HG03280 (cell line): Measurements from ENCODE around the gene LANCL2.

Experiments used
- ATAC-seq: cut with Tn5 transposase; IDR thresholded peaks from one replicate; pipeline ENCODE4 v1.9.1; 2021; ENCODE audit warnings: mild to moderate bottlenecking, moderate library complexity; ENCODE audit not compliant: unreplicated experiment

Gene LANCL2

GRCh38 chr7:55361560-55361959 lies 3.6 kb upstream of the LANCL2 start:
- no peak for ATAC-seq

DNA sequence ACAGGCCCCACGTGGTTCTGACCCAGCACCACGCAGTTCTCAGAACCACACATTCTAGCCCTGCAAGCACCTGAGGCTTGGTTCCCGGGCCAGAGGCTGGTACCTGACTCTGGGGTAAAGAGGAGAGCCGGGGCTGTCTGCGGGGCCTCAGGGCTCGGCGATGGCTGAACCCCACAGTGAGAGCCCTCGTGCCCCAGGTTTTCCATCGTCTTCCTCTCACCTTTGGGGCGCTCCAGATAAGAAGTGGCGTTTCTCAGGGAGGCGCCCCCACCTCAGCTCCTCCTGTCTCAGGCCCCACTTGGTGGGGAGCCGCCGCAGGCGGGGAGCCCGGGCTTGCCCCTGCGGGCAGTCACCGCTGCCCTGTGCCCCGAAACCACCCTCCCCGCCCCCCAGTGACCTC lies 2.2 kb upstream of the LANCL2 start:
- no peak for ATAC-seq

GRCh38 chr7:55363386-55364170 lies 1.6 kb upstream of the LANCL2 start:
- no peak for ATAC-seq

- ATAC-seq, result peak; percentile 81
Observed at GRCh38 chr7:55365675-55366460, 731 bp downstream of the LANCL2 start.

DNA sequence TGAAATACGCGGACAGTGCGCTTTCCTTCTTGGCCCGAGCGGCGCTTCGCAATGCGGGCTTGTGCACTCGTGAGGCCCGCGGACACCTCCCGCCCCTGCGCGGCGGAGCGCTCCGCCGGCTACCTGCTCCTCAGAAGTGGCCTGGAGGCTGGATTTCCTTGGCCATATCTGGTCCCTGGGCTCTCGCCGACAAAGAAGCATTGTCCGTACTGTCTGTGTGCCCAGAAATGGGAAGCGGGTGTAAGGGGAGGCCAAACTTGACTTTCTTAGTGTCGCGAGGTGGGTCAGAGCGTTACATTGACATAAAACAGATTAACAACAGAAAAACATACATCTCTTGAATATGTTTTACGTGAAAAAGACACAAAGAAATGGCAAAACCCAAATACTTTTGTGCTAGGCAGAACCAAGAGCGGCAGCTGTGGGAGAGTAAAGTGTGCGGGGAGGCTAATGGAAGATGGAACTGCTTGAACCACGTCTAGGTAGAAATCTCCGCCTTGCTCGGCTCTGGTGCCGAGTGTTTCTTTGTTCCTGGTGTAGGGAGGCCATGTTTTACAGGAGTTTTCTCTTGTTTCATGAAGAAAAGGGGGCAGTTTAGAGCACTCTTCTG lies 1.4 kb downstream of the LANCL2 start:
- peak; percentile 15 for ATAC-seq

DNA sequence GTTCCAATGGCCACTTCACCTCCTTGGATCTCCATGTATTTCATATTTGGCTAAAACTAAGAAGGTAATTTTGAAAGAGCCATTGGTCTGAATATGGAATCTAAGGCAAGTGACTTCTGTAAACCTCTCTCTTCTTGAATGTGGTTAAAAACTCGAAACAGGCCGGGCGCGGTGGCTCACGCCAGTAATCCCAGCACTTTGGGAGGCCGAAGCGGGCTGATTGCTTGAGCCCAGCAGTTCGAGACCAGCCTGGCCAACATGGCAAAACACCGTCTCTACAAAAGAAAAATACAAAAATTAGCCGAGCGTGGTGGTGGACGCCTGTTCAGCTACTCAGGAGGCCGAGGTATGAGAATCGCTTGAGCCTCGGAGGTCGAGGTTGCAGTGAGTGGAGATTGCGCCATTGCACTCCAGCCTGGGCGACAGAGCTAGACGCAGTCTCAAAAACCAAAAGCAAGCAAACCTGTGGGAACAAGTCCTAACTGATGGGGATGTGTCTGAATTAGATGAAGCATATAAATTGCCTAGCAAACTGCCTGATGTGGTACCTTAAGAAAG lies 2.2 kb downstream of the LANCL2 start:
- no peak for ATAC-seq

DNA sequence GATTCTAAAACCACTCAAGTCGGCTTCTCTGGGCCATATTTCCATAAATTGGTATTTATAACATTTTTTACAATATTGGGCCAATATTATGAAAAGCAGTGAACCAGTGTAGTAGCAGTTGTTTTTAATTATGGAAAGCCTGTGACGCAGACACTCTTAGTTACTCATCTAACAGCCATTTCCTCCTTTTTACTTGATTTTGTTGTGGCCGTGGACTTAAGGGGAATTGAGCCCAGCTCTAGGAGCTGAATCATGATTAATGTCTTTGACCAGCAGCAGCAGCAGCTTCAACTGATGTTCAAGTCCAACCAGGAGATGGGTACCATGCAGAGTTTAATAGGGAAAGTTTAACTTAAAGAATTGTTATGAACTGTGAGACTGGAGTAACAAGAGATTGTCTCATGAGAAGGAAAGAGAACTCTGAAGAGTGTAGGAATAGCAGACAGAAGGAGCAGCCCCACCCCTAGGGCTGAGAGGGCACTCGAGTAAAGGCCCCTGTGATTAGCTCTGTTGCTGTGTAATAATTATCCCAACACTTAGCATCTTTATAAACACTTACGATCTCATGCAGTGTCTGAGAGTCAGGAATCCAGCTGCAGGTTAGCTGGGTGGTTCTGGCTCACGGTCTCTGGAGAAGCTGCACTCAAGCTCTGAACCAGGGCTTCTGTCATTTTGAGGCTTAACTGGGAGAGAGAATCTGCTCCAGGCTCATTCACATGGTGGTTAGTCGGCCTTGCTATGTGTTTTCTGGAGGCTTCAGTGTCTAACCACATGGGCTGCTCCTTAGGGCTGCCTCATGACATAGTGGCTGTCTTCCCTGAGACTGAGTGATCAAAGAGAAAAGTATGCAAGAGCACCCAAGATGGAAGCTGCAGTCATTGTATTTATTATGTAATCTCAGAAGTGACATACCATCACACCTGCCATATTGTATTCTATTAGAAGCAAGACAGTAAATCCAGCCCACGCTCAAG lies 4.6 kb downstream of the LANCL2 start:
- ATAC-seq, result no peak

DNA sequence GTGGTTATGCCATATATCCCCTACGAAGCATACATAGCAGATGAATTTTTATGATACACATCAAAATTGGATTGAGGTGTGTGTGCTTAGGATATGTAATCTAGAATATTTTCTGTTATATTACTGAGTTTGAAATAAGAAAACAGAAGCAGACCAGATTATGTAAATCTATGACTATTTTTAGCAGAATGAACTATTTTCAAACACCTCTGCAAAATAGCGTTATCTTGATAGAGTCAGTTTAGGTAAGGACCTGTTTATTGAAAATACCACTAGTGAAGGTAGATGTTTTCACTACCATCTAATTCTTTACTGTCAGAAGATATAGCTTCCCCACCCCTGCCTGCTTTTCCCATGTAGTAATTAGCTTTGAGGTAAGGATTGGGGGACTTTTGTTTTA lies 9.1 kb downstream of the LANCL2 start:
- no peak for ATAC-seq

- ATAC-seq, result no peak
Observed at GRCh38 chr7:55375237-55375636, 10.1 kb downstream of the LANCL2 start.

DNA sequence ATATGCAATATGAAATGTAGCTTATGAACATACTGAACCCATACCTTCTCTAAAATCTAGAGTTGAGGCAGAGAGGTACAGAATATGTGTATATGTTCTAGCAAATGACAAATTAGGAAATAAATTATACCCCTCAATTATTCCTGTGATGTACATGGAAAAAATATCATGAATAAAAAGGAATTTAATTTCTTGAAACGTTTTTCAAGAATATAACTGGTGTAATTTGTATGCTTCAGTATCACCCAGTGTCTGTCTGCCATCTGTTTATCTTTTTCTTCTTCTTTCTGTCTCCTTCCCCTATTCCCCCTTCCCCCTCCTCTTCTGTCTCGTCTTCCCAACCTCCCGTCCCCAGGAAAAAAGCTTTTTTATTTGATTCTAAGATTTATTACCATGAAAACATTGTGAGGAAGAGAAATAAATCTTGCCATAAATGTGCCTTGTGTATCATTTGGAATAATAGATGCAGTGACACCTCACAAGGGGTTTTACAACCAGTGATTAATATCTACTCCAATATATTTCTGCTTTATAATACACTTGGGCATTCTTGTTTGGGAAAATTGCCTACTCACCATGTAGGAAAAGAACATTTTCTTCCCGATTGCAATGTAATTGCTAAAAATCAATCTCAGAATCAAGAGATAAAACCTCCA lies 12.2 kb downstream of the LANCL2 start:
- ATAC-seq, result no peak

GRCh38 chr7:55379285-55379684 lies 14.1 kb downstream of the LANCL2 start:
- ATAC-seq, result no peak

- no peak for ATAC-seq
Observed at GRCh38 chr7:55381189-55381588, 16.1 kb downstream of the LANCL2 start.

GRCh38 chr7:55381696-55382095 lies 16.6 kb downstream of the LANCL2 start:
- no peak for ATAC-seq

GRCh38 chr7:55382251-55382650 lies 17.1 kb downstream of the LANCL2 start:
- ATAC-seq, result no peak

DNA sequence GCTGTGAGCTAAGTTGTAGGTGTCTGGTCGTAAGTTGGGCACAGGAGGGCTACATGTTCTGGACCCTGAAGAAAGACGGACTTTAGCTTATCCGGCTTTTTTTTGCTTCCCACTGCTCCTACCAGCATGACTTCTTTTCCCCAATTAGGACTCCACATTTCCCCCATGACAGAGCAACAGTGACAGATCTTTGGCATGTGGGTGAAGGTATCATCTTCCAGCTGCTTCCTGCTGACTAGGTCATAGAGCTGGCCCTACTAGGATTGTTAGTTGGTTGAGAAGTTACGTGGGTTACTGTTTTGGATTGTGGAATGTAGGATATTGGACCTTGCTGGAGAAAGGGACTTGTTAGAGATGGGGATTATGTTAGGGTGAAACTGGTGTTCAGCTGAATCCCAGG lies 21.4 kb downstream of the LANCL2 start:
- ATAC-seq, result no peak

DNA sequence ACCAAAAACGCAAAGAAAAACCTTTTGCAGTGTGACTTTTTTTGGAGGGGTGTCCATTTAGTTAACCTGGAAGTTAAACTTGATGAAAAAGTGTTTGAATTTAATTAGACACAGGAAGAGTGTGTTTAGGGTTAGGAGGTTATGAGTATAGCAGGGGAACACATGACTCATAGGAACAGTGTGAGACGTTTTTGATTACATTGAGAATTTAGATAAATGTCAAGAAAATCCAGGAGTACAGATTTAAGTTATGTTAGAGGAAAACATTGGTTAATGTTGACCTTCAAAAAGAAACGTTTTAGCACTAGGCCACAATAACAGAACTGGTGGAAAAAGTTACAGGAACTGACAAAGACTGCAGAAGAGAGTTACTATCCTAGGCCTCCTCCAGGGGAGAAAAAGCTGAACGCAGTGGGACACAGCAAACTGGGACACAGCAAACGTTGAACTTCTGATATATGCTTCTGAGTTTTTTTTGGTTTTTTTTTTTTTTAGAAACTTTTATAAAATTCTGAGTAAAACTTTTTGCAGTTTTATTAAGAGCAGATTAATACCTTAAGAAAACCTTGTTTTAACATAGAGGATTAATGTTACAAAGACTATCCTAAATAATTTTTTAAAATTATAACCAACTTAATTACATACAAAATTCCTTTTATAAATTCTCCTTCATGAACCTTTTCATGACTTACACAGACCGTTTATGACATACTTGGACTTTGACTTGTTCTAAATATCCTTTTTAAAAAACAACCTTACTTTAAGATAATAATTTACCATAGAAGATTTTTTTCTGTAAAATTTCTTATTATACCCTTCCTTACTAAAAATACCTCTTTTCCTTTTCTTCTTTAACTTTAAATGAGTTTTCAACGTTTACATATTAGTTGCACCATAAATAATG lies 22.2 kb downstream of the LANCL2 start:
- no peak for ATAC-seq

GRCh38 chr7:55396233-55396785 lies 31.2 kb downstream of the LANCL2 start:
- no peak for ATAC-seq

GRCh38 chr7:55397617-55398016 lies 32.5 kb downstream of the LANCL2 start:
- ATAC-seq, result no peak

- no peak for ATAC-seq
Observed at GRCh38 chr7:55400191-55400590, 35.1 kb downstream of the LANCL2 start.
